Stimulated activated CD8-positive, alpha-beta memory T cell treated with anti-CD3 and anti-CD28 coated beads, Interleukin-12 subunit alpha, Interleukin-12 subunit beta, amount 100 ng/mL, for 24 hours (primary cell): ENCODE measurements around the gene DMGDH.

Experiments used
- DNase-seq: peaks from one replicate; pipeline ENCODE4 v3.0.0-alpha.2; 2020; ENCODE audit errors: extremely low read depth

Gene DMGDH

DNA sequence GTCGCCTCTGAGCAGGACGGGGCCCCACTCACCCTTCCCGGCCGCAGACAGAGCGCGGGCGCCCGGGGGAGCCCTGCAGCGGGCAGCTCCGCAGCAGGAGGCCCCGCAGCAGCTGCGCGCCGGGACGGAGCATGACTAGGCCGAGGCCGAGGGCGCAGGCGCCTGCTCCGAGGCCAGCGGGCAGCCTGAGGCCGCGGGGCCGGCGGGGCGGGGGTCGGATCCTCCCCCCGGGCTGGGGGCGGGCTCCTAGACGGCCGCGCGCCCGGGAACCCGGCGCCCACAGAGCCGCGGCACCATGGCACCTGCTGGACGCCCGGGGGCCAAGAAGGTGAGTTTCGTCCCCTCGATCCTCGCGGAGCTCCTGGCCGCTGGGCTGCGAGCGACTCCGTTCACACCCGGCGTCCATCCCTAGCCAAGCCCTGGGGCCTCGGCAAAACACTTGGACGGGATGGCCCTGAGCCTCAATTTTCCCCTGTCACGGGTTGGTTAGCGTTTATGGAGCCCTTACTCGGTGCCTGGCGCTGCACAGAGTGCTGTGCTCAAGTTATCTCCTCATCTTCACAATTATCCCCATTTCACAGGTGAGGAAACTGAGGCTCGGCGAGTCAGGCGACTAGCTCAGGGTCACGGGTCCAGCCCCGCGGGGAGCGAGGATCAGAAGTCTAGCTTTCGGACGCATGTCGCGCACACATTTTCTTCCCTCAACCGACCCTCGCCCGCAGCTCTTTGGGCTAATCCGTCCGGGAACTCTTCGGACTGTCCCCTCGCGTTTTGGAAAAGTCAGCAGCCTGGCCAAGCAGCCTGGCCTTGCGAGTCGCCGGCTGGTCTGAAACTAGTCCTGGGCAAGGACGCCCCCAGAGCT lies at the start of gene DMGDH, which contains the start of gene BHMT2:
TSS of gene DMGDH (minus strand) at position 187 of the 862 bp plus-strand sequence. CDS start at position 133, 54 bp downstream.
TSS of gene BHMT2 (plus strand) at position 280 of the 862 bp plus-strand sequence. CDS start at position 296, 16 bp downstream.
- DNase-seq = no peak

DNA sequence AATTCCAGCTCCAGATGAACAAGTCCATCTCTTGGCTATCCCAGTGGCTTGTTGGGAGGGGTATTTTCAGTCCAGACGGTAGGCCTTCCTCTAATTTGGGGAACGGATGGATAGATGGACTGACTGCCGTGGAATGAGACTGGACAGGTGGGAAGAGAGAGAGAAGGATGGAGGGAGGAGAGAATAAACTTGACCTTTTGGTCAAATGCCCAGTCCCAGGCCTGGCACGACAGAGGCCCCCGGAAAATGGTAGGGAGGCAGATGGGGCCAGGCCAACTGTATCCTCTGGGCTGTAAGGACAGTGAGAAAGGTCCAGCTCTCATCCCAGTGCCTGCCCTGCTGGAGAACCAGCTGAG lies 43.2 kb upstream of the DMGDH start:
- DNase-seq = no peak

DNA sequence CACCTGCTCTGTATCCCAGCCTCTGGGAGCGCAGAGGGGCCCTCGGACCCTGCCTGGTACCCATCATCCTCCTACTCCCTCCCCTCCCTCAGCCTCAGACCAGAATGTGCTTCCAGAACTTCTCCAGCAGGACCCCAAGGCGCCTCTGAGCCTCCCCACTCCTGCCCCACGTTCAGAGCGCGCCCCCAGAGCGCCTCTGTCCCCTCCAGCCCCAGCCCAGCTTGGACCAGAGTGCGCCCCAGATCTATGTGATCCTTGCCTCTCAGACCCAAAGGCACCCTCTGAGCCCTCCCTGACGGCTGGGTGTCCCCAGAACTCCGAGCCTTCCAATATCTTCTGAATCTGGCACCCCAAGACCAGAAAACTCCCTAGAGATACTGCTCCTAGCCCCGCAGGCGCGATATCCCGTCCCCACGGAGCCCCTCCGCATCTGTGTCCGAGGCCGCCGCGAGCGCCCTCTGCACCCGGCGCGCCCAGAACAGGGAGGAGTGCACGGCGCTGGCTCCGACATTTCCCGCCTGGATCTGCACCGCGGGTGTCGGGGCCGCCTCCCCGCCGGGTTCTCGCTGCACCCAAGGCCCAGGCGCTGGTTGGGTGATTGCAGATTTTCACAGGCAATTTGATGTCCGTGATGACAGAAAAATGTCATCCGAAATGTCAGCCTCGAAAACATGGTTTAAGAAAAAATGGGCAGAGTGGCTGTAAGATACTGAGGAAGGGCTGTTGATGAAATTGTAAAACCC lies 42.7 kb upstream of the DMGDH start:
- DNase-seq = no peak

DNA sequence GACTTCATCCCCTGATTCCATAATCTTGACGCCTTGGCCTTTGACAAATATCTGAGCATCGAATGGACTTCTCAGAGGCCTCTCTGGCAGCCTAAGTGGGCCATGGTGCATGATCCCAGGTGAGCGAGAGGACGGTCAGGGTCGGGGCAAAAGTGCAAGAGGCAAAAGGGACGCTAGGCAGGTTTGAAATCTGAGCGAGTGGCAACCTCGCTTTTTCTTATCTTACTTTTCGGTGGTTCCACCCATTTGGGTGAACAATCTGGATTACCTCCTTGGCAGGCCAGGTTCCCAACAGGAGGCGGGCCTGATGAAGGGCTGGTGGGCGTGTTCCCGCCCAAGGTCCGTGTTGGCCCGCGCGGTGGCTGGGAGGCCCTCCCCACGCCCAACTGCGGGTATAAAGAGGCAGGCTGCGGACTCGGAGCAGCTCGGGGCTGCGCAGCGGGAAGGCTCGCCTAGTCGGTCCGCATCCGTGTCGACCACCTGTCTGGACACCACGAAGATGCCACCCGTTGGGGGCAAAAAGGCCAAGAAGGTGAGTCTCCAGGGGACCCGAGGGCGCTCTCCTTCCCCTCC lies 42.0 kb upstream of the DMGDH start, which contains the start of gene BHMT:
TSS of gene BHMT (plus strand) at position 423 of the 573 bp plus-strand sequence. CDS start at position 500, 77 bp downstream.
- no peak for DNase-seq

DNA sequence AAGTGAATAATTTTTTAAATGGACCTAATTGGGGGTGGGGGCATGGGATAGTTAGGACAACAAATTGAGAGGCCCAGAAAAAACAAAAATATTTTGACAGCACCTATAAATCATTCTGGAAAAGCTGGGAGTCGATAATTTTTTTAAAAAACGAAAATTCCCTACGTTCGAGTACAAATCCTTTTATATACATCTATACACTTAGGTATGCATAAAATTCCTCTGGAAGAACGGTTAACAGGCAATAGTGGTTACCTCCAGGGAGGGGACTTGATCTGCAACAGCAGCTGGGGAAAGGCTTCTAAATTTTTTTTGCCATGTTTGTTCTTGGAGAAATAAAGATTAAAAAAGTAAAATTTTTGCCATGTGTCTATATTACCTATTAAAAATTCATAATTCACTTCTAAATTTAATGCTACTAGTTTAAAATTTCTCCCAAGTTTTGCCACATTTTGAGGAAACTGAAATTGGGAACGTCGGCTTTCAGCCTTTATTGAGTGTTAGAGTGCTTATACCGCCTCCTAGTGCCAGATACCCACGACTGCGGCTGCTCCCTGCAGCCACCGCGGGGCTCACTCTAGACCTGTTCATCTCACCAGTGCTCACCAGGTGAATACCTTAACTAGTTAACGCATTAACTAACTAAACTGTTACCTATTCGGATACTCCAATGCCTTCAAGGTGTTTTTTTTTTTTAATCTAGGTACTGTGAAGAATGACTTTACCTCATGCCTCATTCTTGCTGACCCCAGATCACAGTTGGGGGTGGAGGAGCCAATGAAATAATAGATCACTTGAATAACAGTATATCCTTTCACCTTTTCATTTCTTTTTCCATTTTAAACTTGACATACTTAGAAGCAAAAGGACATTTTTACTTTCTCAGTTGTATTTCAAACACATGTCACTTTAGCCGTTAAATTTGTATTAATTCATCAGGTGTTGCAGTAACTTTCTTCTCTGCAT lies 40.3 kb upstream of the DMGDH start:
- no peak for DNase-seq

DNA sequence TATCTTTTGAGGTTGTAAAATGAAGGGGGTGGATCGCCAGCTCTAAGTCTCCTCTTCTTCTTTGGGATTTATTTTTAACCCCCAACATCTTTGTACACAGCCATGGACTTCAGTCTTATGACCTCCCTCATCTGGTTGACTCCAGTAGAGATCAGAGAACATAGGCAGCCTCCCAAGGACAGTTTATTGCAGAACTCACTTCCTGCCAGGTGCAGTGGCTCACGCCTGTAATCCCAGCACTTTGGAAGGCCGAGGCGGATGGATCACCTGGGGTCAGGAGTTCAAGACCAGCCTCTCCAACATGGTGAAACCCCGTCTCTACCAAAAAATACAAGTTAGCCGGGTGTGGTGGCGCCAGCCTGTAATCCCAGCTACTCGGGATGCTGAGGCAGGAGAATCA lies 39.3 kb upstream of the DMGDH start:
- no peak for DNase-seq

DNA sequence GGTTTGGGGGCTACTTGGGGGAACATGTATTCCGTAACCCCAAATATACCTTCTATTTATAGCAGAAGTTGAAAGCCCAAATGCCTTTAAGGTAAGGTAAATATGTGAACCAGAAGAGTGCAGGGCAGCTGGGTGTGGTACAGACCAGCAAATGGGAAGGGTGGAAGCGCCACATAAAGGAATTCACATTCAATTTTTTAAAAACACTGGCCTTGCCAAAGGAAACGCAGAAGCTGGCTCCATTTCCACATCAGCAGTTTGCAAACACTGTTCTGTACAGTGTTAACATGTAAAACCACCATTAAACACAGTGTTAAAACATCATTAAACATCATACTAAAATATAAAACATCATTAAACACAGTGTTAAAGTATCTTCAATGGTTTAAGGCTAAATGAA lies 38.6 kb upstream of the DMGDH start:
- no peak for DNase-seq

DNA sequence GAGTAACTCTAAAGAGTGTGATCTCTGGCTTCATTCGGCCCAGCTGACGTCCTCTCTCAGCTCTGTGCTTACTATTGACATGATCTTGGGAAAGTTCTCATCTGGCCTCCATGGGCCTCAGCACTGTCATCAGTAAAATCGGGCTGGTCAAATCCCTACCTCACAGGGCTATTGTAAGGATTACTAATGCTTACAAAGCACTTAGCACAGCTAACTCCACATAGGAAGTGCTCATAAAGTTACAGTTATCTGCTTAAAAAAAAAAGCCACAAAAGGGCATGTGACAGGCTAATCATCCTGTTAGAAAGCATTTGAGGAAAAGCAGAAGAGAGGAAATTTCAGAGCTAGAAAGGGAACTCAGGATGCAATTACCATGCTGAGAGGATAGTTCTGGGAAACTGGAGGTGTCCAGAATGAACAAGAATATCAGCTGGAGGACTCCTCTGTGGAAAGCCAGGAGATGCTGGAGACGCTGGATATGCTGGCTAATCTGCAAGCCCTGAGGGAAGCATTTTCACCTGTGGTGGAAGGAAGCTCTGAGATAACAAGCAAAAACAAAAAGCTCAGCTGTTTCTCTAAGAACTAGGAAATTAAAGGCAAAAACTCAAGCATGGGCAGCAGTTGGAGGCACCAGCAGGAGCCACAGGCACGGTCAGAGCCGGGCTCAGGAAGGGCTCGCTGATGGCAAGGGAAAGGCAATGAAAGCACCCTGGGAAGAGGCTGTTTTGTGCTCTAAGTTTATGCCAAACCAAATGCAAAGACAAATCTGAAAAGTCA lies 37.7 kb upstream of the DMGDH start:
- no peak for DNase-seq

DNA sequence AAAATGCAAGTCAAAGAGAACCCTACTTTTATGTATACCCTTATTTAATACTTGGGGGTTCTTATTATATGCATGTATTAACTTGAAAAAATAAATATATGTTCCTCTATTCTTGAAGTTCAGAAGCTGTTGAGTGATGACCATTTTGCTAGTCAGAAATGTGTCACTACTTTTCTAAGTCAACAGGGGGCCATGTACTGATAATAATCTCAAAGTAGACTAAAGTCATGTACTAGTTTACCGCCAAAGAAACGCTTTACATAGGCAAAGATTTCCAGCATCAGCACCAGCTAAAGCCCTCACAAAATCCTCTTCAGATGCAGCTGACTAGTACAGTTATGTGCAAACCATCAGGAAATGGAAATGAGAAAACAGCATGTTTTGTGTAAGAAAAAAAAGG lies 36.4 kb upstream of the DMGDH start:
- DNase-seq = no peak

DNA sequence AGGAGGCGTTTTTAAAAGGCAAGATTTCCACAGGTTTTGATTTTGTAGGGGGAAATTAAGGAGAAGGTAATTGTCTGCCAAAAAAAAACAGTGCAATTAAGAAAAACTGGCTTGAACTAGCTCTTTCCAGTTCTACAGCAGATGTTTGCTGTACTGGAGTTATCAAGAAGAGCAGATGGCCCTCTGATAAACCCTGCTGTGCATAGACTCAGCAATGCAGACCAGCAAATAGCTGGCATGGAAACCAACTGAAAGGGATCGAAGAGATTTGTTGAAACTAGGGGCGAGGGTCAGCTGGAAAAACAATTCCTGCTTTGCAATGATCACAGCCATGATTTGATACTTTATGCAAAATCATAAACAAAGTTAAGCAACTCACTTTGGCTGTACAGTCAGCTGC lies 24.3 kb upstream of the DMGDH start:
- DNase-seq = no peak

DNA sequence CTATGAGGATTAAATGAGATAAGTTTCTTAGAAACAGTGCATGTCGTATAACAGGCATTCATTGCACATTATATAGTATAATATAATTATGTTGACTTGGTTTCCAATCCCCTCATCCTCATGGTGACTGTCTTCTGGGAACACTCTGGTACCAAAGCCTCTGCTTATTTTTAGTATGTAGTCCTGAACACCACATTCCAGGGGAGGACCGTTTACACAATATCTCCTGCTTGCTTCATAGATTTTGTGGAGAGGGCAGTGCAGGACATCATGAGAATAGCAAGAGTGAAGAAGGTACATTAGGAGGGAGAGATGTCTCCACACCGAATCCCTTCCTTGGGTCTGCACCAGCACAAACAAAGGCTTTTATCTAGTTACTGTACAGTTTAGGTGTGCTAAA lies 21.6 kb upstream of the DMGDH start:
- no peak for DNase-seq

DNA sequence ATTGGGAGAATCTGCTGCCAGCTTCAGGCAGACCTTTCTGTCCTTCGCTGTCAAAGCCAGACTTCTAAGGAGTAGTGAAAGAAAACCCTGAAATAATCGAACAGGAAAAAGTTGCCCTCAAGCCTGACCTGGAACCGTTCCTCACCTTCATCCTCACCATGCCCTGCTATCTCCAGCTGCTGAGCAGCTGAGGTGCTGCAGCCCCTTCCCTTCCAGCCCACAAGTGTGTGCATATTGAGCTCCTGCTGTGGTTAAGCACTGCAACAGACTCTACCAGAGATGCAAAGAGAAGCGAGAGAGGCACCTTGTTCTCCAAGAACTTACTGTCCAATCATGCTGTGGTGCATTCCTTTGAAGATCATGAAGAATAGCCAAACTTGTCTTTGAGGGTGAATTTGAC lies 19.0 kb upstream of the DMGDH start:
- DNase-seq = no peak

DNA sequence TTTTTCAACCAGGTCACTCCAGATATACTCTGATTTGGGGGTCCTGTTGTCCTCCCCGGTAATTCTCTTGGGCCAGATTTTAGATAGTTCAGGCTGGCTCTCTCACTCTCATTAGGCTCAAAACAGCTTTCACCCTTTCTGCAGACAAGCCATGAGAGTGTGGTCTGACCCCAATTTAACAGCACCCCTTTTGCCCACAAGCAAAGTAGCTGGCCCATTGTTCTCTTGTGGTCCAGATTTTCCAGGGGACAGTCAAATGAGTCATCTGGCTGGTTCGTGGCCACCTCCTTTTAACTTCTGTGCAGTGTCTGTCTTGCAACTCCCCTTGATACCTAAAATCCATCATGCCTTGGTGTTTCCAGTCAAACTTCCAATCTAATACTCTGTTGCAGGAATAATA lies 16.6 kb upstream of the DMGDH start:
- DNase-seq = no peak

DNA sequence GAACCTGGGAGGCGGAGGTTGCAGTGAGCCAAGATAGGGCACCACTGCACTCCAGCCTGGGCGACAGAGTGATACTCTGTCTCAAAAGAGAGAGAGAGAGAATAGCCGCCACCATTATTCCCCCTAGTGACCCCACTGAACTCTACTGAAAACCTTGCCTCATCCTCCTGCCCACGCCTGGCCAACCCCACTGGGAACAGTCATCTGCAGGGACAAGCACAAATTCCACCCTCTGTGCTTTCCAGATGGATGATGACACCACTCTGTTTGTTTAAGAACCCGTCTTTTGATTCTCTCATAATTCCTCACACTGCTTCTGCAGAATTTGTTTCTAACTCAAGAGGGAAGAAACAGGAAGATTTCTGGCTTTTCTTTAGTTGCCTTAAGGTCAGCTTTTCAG lies 12.3 kb upstream of the DMGDH start:
- DNase-seq = no peak

DNA sequence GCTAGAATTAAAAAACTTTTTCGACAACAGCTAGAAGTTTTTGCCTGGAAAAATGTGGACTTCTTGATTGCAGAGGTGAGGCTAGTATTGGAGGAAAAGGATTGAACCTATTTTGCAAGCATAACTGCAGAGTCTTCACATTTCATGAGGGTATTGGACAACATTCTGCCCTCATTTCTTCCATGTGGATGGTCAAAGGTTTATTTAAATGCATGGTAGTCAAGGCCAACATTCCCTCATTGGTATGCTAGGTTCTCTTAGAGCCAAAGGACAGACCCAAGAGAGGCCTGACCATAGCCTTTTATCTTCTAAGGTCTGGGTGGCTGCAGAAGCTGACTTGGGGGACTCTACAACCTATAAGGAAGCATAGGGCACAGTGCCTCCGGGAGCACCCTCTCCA lies 11.3 kb upstream of the DMGDH start:
- no peak for DNase-seq

DNA sequence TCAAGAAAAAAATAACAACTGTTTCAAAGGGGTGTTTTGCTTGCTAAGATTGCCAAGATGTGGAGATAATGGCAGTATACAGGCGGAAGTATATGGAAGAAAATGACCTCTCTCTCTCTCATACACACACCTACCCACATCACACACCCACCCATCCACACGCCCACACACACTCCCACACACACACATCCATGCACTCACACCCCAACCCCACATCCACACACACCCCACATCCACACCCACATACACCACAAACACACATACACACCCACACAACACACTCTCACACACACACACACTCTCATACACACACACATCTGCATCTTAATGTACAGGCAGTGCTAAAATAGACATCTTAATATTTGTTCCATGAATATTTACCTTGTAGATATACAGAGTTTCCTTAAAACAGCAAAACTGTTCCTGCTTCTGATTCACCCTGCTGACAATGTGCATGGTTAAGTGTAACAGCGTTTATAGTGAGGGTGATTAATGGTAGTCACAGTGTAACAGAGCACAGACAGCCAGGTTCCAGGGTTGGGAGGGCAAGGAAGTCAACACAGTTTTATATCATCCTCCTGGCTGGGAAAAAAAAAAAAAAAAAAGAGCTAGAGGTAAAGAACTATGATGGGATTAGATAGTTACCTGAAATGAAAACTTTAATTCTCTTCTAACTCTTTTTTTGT lies 8.3 kb upstream of the DMGDH start:
- no peak for DNase-seq

DNA sequence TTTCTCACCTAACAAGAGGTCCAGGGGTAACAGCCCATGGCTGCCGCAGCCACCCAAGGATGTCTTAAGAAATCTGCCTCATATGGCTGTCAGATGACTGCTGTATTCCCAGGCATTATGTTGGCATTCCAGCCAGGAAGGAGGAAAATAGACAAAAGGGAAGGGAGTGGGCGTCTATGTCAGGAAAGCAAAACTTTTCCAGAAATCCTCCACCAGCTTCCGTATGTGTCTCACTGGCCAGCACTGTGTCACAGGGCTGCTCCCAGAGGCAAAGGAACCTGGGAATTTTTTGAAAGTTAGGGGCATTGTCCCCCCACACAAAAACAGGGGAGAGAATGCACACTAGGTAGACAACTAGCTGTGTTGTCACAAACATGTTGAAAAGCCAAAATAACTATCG lies 7.3 kb upstream of the DMGDH start:
- no peak for DNase-seq

DNA sequence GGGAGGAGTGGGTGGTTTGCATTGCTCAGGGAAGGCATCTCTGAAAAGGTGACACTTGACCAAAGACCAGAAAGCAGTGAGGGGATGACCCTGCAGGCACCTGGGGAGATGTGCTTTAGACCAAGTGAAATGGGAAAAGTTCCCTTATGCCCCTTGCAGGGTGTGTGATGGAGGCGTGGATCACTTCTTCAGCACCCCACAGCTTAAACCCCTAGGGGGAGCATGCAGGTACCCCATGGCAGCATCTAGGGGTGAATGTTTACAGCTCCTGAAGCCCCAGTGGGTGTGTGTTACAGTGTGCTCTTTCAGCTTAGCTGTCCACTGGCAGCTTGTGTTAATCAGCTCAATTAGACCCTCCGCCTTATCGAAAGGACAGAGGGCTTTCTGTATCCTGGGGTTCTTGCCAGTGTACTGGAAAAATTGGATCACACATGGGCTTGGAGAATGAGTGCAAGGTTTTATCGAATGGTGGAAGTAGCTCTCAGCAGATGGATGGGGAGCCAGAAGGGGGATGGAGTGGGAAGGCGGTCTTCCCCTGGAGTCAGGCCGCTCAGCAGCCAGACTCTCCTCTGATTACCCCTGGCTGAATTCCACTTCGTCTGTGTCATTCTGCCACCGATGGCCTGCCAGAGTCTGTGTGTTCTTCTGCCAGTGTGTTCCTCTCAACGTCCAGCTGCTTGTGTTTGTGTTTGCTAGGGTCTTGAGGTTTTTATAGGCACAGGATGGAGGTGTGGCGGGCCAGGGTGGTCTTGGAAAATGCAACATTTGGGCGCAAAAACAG lies 6.4 kb upstream of the DMGDH start:
- DNase-seq = no peak

DNA sequence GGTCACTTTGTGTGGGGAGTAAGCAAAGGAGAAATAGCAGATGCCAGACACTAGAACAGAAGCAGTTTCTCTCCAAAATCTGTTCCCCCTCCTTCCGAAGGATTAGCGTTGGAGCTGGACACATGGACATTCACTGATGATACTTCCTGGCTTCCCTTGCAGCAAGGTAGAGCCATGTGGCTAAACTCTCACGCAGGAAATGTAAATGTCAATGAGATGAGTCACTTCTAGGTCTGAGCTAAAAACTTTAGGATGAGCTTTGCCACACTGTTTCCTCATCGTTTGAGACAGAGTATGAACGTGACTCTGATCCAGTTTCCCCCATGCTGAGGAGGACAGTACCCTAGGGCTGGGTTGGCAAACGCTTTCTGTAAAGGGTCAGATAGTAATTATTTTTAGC lies 5.2 kb upstream of the DMGDH start:
- no peak for DNase-seq

DNA sequence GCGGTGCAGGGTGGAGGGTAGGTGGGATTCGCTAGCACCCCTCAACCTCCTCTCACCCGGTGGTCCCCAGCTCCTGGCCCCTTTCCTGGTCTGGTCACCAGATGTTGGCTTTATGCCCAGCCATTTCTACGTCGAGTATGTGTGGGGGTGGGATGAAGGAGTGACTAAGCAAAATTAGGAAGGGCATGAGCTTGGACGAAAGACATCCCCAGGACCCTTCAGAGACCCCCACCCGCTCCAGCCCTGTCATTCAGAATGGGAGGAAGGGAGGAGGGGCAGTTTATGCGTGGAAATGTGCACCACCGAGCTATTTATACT lies 835 bp upstream of the DMGDH start:
- DNase-seq = no peak
